ENCODE results near the gene CACNA2D4. TPM values are rescaled to one million over a fixed set of nuclear protein-coding genes. Genes with fewer than 3 reads are reported as not detected.

Gene CACNA2D4
- total and polyA plus RNA-seq, 8 donors: 1.5 to 6.5 (median 1.9) TPM

DNA sequence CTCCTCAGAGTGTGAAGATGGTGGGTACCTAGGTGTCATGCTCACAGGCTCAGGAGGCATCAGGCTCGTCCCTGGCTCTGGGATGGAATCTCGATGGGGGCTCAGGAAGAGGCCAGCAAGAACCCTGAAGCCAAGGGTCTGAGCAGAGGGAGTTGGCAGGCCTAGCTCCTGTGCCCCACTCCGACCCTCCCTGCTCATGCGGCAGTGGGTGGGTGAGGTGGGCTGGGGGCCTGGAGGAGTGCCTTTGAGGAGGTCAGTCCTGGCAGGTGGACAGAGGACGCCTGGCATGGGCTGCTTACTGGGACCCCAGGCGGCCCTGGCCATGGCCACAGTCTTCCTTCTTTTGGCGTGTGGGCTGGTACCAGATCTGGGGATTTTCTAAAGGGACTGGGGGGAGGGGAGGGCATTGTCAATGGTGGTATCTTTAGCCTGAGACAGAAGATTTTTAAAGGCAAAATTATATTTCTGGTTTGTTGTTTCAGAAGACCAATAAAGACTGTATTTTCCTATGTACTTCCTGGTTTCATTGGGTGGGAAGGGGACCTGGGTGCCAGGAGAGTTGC lies 82.1 kb downstream of the CACNA2D4 start:
- Histone ChIP-seq H3K4me3 (no peak overlapping the region), H3K27ac (no peak overlapping the region), H3K9me3 (no peaks in the 10 kb centered on the region), H3K4me1 (no peaks in the 10 kb centered on the region), H3K27me3 (peaks cover 15 to 59% of the 10 kb centered on the region in 2 donors), H3K36me3 (no peaks in the 10 kb centered on the region)
- TF ChIP-seq, protein P1, sequence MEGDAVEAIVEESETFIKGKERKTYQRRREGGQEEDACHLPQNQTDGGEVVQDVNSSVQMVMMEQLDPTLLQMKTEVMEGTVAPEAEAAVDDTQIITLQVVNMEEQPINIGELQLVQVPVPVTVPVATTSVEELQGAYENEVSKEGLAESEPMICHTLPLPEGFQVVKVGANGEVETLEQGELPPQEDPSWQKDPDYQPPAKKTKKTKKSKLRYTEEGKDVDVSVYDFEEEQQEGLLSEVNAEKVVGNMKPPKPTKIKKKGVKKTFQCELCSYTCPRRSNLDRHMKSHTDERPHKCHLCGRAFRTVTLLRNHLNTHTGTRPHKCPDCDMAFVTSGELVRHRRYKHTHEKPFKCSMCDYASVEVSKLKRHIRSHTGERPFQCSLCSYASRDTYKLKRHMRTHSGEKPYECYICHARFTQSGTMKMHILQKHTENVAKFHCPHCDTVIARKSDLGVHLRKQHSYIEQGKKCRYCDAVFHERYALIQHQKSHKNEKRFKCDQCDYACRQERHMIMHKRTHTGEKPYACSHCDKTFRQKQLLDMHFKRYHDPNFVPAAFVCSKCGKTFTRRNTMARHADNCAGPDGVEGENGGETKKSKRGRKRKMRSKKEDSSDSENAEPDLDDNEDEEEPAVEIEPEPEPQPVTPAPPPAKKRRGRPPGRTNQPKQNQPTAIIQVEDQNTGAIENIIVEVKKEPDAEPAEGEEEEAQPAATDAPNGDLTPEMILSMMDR (IDR thresholded peaks at IDR 0.05): no peak
- intact Hi-C loops (cut with DNase I): no loop called here
- peak in 1 of 4 donors; percentile 36 for DNase-seq
- ATAC-seq: no peak

DNA sequence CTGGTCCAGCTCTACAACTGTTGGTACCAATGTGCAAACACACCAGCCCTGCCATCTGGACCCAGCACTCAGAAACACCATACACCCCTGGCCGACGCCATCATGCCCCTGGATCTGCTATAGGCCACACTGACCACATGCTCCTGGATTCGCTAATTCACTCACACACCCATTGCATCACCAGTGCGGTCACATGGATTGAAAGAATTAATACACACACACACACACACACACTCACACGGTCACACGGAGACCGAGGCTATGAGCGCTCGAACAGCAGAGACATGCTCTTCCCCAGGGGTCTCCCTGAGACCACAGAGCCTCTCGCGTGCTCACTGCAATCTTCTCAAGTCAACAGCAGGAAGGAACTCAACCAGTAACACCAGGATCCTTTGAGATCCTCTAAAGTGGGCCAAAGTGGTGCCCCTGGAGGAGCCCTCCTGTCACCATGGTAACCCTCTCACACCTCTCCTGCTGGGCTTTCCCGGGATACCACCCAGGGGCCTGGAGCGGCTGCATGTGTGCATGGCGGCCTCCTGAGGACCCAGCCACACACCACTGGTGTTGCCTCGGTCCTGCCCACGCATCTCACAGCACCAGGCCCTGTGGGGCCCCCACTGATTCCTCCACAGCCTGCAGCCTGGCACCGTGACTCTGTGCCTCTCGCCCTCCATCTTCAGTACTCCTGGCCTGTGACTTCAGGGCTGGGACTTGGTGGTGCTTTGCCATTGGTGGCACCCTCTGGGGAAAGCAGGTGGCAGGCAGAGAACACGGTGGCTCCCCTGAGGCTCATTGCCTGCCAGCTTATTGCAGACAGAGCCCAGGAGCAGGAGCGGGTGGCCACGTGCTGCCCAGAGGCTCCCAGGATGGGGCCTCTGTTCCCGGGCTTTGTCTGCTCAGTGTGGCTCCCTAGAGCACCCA lies 83.0 kb downstream of the CACNA2D4 start:
- Histone ChIP-seq H3K27me3 (peaks cover 18 to 62% of the 10 kb centered on the region in 2 donors), H3K36me3 (no peaks in the 10 kb centered on the region), H3K9me3 (no peaks in the 10 kb centered on the region), H3K4me1 (no peaks in the 10 kb centered on the region), H3K4me3 (no peak overlapping the region), H3K27ac (no peak overlapping the region)
- peak in 1 of 4 donors; percentile 46 for DNase-seq
- no peak for ATAC-seq
- intact Hi-C loops (cut with DNase I): no loop called here
- TF ChIP-seq, protein P1 (IDR thresholded peaks at IDR 0.05): no peak

DNA sequence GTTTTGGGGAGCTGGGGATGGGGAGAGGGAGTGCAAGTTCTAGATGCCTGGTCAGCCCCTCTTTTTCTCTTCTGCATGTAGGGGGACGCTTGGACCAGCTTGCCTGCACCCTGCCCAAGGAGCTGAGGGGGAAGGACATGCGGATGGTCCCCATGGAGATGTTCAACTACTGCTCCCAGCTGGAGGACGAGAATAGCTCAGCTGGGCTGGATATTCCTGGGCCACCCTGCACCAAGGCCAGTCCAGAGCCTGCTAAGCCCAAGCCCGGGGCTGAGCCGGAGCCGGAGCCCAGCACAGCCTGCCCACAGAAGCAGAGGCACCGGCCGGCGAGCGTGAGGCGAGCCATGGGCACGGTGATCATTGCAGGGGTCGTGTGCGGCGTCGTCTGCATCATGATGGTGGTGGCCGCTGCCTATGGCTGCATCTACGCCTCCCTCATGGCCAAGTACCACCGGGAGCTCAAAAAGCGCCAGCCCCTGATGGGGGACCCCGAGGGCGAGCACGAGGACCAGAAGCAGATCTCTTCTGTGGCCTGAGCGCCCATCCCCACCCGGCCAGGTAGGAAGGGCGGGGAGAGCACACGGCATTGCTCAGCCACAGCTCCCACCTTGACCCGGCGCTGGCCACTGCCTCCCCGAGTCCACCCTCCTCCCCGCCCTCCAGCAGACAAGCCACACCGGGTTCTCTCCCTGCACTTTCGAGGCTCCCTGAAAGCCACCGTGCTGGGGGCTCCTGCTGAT lies 84.1 kb downstream of the CACNA2D4 start:
- peaks cover 18 to 73% of the 10 kb centered on the region in 2 donors for H3K27me3 ChIP-seq
- H3K36me3 ChIP-seq: no peaks in the 10 kb centered on the region
- TF ChIP-seq, protein P1 (IDR thresholded peaks at IDR 0.05): no peak
- peak in 1 of 4 donors; percentile 75 for DNase-seq
- ATAC-seq: no peak
- intact Hi-C loops (cut with DNase I): no loop called here
- H3K9me3 ChIP-seq: no peaks in the 10 kb centered on the region
- no peak overlapping the region for H3K4me3 ChIP-seq
- no peaks in the 10 kb centered on the region for H3K4me1 ChIP-seq
- H3K27ac ChIP-seq: no peak overlapping the region

DNA sequence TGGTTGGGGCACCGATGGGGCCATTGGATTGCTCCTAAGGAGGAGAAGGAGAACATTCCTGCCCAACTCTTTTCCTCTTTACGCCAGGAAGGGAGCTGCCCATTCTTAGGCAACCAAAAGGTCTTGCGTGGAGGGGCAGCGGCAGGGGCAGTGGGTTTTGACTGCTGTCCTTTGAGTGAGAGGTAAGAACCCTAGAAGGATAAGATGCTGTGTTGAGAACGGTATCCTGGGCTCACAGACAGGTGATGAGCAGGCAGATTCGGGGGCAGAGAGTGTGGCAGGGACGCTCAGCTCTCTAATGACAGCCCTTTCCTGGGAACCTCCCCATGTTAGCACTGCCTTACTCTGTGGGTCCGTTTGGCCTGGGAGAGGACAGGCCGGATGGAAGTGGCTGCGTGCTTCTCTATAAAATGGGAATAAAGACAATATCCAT lies 84.8 kb downstream of the CACNA2D4 start:
- ATAC-seq: no peak
- Histone ChIP-seq H3K4me1 (no peaks in the 10 kb centered on the region), H3K4me3 (no peak overlapping the region), H3K27ac (no peak overlapping the region), H3K36me3 (no peaks in the 10 kb centered on the region), H3K9me3 (no peaks in the 10 kb centered on the region), H3K27me3 (peaks cover 18 to 81% of the 10 kb centered on the region in 2 donors)
- TF ChIP-seq, protein P1 (IDR thresholded peaks at IDR 0.05): no peak
- intact Hi-C loops (cut with DNase I): no loop called here
- peak in 1 of 4 donors; percentile 44 for DNase-seq
